ENCODE results near the gene RAPGEF5.

RAPGEF5 gene

DNA sequence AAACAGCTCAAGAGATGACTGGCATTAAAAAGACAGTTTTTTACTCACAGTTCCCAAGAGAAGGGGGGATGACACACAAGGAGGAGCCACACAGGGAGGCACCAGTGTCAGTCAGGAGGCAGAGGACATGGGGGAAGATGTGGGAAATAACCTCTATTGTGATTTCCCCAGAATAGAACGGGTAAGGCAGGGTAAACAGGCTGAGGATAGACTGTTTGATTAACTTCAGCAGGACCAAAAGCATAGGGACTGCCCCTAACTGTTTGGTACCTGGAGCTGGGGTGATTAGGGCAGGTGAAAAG lies 60.7 kb downstream of the RAPGEF5 start:
- CTCF ChIA-PET, result interaction anchor here (0.6 kb wide), 1 partner anchor 184 kb away, joined by 3 read pairs; no protein-coding TSS in a partner anchor
- Mint-ChIP-seq H3K27ac (no peak overlapping the region), H3K27me3 (peaks cover 27% of the 10 kb centered on the region), H3K36me3 (no peaks in the 10 kb centered on the region), H3K9me3 (no peaks in the 10 kb centered on the region), H3K4me1 (peaks cover 19% of the 10 kb centered on the region), H3K4me3 (no peak overlapping the region)
- no peak for DNase-seq

DNA sequence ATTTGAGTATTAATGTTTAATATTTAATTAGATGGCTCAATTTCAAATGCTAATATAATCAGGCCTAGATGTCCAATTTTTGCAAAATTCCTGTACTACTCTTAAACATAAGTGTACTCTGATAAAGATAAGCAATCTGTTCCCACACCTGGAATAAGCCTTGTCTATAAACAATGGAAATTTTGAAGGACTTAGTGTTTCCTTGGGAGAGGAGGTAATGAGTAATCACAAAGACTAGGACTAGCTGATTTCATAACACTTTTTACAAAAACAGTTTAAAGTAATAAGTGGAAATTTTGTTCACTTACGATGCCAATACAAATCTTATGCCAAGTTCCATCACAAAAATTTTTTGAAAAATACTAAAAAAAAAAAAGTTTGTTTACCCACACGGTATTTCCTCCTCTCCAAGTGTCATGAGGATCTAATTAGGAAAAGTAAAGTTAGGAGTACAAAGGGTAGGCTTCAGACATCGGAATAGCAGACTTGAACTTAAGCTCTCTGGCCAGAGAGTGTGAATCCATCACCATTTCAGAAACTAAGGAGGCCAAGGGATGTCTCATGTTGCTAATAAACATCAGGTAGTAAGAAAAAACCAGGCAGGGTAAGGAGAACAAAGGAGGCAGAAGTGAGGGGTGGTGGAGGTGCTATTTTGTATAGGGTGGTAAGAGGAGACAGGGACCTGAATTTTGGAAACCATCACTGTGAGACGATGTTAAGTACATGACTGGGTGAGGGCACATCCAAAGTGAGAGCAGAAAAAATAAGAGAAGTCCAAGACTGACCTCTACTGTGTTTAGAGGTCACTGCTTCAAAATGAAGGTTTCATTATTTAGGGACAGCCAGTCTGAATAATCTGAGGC lies 61.3 kb downstream of the RAPGEF5 start:
- H3K4me3 Mint-ChIP-seq, result no peak overlapping the region
- peaks cover 19% of the 10 kb centered on the region for H3K4me1 Mint-ChIP-seq
- DNase-seq, result no peak
- no peak overlapping the region for H3K27ac Mint-ChIP-seq
- no peaks in the 10 kb centered on the region for H3K9me3 Mint-ChIP-seq
- H3K36me3 Mint-ChIP-seq, result no peaks in the 10 kb centered on the region
- H3K27me3 Mint-ChIP-seq, result peaks cover 26% of the 10 kb centered on the region
- CTCF ChIA-PET, result interaction anchor here (0.6 kb wide), 1 partner anchor 183 kb away, joined by 3 read pairs; no protein-coding TSS in a partner anchor

DNA sequence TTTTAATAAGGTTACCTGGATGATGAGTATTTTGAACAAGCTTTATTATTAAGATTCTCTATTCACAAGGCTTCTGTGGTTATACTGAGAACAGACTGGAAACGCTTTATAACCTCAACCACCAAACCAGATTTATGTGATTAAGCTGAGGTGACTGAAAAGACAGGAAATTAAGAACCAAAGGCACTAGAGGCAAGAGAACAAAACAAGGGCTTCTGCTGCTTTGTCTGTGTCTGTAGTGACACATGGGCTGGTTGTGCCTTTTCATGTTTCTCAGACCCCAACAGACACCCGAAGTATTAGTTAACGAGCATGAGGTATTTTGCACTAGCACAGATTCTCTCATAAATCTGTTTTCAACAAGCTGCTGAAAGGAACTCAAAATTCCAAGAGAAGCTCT lies 64.4 kb downstream of the RAPGEF5 start:
- Mint-ChIP-seq H3K4me1 (peaks cover 19% of the 10 kb centered on the region), H3K4me3 (no peak overlapping the region), H3K27ac (no peak overlapping the region), H3K36me3 (no peaks in the 10 kb centered on the region), H3K27me3 (peaks cover 29% of the 10 kb centered on the region), H3K9me3 (no peaks in the 10 kb centered on the region)
- no peak for DNase-seq
- CTCF ChIA-PET, result interaction anchor here (1.5 kb wide), 1 partner anchor 183 kb away, joined by 4 read pairs; no protein-coding TSS in a partner anchor

DNA sequence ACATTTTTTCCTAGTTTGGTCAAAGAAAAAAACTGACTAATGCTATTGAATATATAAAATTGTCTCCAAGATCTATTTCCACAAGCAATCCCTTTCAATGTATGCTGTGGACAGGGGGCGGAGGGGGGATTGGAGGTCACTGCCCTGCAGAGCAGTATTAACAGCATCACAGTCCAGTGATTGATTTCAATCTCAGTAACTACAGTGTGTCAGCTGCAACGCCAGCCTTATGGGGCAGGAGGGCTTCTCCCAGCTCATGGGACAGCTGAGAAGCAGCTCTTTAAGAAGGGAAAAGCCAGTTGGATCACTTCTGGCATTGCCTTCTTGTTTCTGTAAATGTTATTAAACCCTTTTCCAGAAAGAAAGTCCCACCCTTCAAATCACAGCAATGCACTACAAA lies 65.0 kb downstream of the RAPGEF5 start:
- no peak overlapping the region for H3K4me3 Mint-ChIP-seq
- peaks cover 19% of the 10 kb centered on the region for H3K4me1 Mint-ChIP-seq
- CTCF ChIA-PET, result no interaction called here
- no peaks in the 10 kb centered on the region for H3K36me3 Mint-ChIP-seq
- DNase-seq, result no peak
- H3K27me3 Mint-ChIP-seq, result peaks cover 29% of the 10 kb centered on the region
- H3K27ac Mint-ChIP-seq, result no peak overlapping the region
- H3K9me3 Mint-ChIP-seq, result no peaks in the 10 kb centered on the region

DNA sequence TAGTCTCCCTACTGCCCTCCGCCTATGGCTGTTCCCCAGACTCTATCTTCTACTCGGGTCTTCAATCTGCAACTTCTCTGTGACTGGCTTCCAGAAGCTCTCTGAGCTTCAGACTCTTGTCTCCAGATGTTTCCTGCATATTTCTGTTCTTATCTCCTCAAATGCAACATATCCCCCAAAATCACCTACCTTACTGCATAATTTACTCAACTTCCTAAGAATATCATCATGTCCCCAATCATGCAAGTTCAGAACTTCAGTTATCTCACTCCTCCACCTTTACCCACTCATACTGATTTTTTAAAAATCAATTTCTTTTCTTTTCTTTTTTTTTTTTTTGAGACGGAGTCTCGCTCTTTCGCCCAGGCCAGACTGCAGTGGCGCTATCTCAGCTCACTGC lies 68.8 kb downstream of the RAPGEF5 start:
- H3K9me3 Mint-ChIP-seq, result no peaks in the 10 kb centered on the region
- H3K27ac Mint-ChIP-seq, result no peak overlapping the region
- H3K27me3 Mint-ChIP-seq, result peaks cover 19% of the 10 kb centered on the region
- H3K4me1 Mint-ChIP-seq, result peaks cover 13% of the 10 kb centered on the region
- H3K4me3 Mint-ChIP-seq, result no peak overlapping the region
- H3K36me3 Mint-ChIP-seq, result no peaks in the 10 kb centered on the region
- CTCF ChIA-PET, result no interaction called here
- DNase-seq, result no peak

DNA sequence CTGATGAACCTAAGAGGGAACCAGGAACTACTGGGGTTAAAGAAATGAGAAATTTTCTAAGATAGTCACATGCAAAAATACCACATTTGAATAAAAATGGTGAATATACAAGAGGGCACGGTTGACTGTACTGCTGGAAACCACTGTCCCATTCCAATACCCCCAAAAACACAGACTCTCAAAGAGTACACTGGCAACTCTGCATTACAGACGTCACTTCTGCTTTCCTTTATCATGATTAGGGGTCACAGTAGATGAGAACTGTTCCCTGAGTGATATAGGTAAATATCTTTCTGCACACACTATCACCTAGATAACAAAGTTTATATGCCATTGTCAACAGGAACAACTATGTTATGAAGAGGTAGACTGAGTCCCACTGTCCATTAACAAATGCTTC lies 69.5 kb downstream of the RAPGEF5 start:
- Mint-ChIP-seq H3K27me3 (peaks cover 16% of the 10 kb centered on the region), H3K36me3 (no peaks in the 10 kb centered on the region), H3K4me3 (no peak overlapping the region), H3K9me3 (no peaks in the 10 kb centered on the region), H3K27ac (no peak overlapping the region), H3K4me1 (peaks cover 5% of the 10 kb centered on the region)
- CTCF ChIA-PET, result no interaction called here
- no peak for DNase-seq

DNA sequence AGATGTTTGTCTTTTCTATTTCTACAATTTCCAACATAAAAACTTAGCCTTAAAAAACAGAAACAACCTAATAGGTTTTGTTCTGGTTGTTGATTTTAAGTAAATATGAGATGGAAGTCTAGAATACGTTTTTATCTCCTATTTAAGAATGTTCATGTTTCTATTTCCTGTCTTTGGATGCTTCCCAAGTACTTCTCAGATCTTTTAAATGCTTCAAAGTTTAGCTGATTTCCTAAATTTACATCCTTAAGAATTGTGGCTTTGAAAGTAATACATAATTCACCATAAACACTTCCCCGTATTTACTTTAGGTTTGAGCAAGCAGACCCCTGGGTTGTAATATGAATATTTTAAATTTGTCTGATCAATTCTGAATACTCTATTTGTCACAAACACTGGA lies 70.5 kb downstream of the RAPGEF5 start:
- CTCF ChIA-PET, result no interaction called here

DNA sequence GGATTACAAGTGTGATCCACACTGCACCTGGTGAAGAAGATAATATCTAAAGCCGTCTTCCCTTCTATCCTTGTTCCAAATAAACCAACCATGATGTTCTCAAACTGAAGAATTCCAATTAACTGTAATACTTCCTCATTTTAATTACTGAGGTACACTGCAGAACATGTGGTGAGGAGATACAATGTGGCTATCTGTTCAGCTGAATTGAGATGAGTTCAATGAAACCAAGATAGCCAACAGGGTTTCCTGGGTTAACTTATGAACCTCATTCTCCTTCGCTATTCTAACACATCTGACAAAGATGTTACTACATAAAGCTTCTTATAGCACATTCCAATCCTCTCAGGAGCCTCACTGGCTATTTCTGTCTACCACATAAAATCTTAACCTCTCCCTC lies 75.5 kb downstream of the RAPGEF5 start:
- H3K4me3 Mint-ChIP-seq, result no peak overlapping the region
- no peaks in the 10 kb centered on the region for H3K36me3 Mint-ChIP-seq
- H3K4me1 Mint-ChIP-seq, result no peaks in the 10 kb centered on the region
- H3K27ac Mint-ChIP-seq, result no peak overlapping the region
- peaks cover 16% of the 10 kb centered on the region for H3K27me3 Mint-ChIP-seq
- CTCF ChIA-PET, result no interaction called here
- no peaks in the 10 kb centered on the region for H3K9me3 Mint-ChIP-seq
- no peak for DNase-seq

More for the DNA sequence above, 70.5 kb downstream of the RAPGEF5 start:
- no peak for DNase-seq
- no peak overlapping the region for H3K27ac Mint-ChIP-seq
- no peaks in the 10 kb centered on the region for H3K4me1 Mint-ChIP-seq
- no peaks in the 10 kb centered on the region for H3K36me3 Mint-ChIP-seq
- H3K27me3 Mint-ChIP-seq, result peaks cover 16% of the 10 kb centered on the region
- no peak overlapping the region for H3K4me3 Mint-ChIP-seq
- no peaks in the 10 kb centered on the region for H3K9me3 Mint-ChIP-seq

DNA sequence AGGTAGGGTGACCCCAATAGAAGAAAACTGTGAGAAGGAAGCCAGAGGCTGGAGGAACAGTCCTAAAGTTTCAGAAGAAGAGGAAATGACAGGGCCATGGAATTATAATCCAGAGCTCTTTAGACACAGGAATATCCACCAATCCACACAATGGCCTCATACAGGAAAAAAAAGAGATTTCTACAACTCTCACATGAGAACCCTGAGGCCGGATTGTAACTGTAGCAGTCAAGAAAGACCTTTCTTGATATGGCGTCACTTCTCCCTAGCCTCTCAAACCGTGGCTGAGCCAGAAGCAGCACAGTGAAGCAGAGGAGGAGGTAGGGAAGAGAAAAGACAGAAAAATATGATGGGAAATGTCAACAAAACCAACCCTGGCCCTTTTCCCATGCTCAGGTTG lies 76.9 kb downstream of the RAPGEF5 start:
- Mint-ChIP-seq H3K9me3 (no peaks in the 10 kb centered on the region), H3K4me1 (no peaks in the 10 kb centered on the region), H3K36me3 (no peaks in the 10 kb centered on the region), H3K27ac (no peak overlapping the region), H3K4me3 (no peak overlapping the region), H3K27me3 (peaks cover 12% of the 10 kb centered on the region)
- DNase-seq, result no peak
- CTCF ChIA-PET, result no interaction called here

DNA sequence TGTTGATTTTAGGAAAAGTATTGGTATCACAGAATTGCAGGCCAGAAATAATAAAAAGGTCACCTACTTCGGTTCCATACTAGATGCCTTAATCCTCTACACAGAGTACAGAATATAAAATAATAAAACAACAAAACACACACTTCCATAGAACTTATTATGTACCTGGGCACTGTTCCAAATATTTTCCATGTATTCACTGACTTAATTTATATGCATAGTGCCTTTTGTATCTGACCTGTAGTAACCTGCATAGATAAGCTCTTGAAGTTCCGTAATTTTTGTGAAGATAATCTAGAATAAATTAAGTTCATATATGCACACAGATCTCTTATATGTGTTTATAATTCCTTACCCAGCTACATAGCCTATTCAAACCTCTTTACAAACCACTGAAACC lies 78.3 kb downstream of the RAPGEF5 start:
- Mint-ChIP-seq H3K9me3 (no peaks in the 10 kb centered on the region), H3K27me3 (peaks cover 6% of the 10 kb centered on the region), H3K27ac (no peak overlapping the region), H3K36me3 (no peaks in the 10 kb centered on the region), H3K4me1 (no peaks in the 10 kb centered on the region), H3K4me3 (no peak overlapping the region)
- DNase-seq, result no peak
- CTCF ChIA-PET, result no interaction called here

DNA sequence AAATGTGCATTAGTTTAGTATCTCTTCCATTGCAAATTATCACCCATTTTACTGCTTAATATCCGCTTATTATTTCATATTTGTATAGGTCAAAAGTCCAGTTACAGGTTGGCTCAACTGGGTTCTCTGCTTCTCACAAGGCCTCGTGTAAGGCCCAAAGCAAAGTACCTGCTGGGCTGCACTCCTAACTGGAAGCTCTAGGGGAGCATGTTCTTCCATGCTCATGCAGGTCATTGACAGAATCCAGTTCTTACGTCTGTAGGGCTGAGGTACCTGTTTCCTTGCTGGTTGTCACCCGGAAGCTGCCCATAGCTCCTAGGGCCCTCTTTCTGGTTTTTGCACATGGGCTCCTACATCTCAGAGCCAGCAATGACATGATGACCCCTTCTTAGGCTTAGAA lies 79.6 kb downstream of the RAPGEF5 start:
- no peak overlapping the region for H3K27ac Mint-ChIP-seq
- H3K36me3 Mint-ChIP-seq, result no peaks in the 10 kb centered on the region
- H3K27me3 Mint-ChIP-seq, result peaks cover 6% of the 10 kb centered on the region
- H3K9me3 Mint-ChIP-seq, result no peaks in the 10 kb centered on the region
- no peak for DNase-seq
- no peak overlapping the region for H3K4me3 Mint-ChIP-seq
- no peaks in the 10 kb centered on the region for H3K4me1 Mint-ChIP-seq
- CTCF ChIA-PET, result no interaction called here

DNA sequence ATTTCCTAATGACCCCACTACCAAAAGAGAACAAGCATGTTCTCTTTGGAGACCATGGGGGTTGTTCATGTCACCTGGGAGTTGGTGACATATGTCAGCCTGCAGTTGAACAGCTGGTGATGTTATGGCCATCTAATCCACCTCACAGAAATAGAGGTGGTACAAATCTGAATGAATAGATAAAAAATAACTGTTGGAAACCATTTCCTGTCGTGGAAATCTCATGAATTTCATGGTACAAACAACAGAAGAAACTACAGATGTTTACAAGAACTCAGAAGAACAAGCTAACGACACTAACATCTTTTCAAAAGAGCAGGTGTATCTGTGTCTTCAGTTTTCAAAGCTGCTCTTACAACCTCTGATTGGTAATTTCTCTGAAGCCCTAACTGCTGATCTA lies 81.3 kb downstream of the RAPGEF5 start:
- no peaks in the 10 kb centered on the region for H3K4me1 Mint-ChIP-seq

DNA sequence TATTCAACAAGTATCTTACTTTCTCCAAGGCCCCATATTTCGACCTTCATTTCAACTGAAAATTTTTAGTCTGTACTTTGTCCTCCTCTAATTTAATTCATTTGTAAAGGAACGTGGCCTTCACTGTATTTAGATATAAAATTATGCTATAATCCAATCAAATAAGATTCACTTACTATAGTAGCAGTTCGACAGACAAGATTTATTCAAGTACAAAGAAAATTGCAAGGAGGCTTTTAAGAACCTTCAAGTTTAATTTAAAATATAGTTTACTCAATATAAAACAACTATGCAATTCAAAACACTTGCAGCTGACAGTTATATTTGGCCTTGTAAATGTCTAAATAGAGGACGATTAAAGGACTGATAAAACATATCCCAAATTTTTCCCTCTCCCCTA lies 85.6 kb downstream of the RAPGEF5 start:
- no peak overlapping the region for H3K4me3 Mint-ChIP-seq
- no peaks in the 10 kb centered on the region for H3K36me3 Mint-ChIP-seq
- H3K27ac Mint-ChIP-seq, result no peak overlapping the region
- CTCF ChIA-PET, result no interaction called here
- H3K27me3 Mint-ChIP-seq, result peaks cover 8% of the 10 kb centered on the region
- no peak for DNase-seq
- no peaks in the 10 kb centered on the region for H3K9me3 Mint-ChIP-seq
- no peaks in the 10 kb centered on the region for H3K4me1 Mint-ChIP-seq

More for the DNA sequence above, 81.3 kb downstream of the RAPGEF5 start:
- peaks cover 6% of the 10 kb centered on the region for H3K27me3 Mint-ChIP-seq
- H3K9me3 Mint-ChIP-seq, result no peaks in the 10 kb centered on the region
- no peak for DNase-seq
- no peaks in the 10 kb centered on the region for H3K36me3 Mint-ChIP-seq
- CTCF ChIA-PET, result no interaction called here
- H3K27ac Mint-ChIP-seq, result no peak overlapping the region
- H3K4me3 Mint-ChIP-seq, result no peak overlapping the region

DNA sequence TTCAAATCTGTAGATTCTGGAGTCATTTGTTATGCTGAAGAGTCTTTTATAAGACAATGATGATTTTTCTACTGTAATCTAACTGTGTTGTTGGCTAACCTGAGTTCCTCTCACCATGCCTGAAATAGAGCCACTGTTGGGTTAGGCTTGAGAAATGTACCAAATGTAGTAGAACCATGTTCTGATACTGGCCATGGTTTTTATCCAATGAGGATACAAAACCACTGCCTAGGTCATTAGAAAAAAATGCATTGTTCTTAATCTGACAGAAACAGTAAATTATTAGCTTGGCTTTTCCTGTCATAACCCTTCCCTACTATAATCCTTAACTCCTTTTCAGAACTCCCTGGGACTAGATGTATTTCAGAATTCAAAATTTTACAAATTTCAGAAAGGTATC lies 86.6 kb downstream of the RAPGEF5 start:
- CTCF ChIA-PET, result no interaction called here
- no peak overlapping the region for H3K27ac Mint-ChIP-seq
- peaks cover 8% of the 10 kb centered on the region for H3K27me3 Mint-ChIP-seq
- H3K36me3 Mint-ChIP-seq, result no peaks in the 10 kb centered on the region
- H3K4me1 Mint-ChIP-seq, result no peaks in the 10 kb centered on the region
- no peaks in the 10 kb centered on the region for H3K9me3 Mint-ChIP-seq
- DNase-seq, result no peak
- no peak overlapping the region for H3K4me3 Mint-ChIP-seq

DNA sequence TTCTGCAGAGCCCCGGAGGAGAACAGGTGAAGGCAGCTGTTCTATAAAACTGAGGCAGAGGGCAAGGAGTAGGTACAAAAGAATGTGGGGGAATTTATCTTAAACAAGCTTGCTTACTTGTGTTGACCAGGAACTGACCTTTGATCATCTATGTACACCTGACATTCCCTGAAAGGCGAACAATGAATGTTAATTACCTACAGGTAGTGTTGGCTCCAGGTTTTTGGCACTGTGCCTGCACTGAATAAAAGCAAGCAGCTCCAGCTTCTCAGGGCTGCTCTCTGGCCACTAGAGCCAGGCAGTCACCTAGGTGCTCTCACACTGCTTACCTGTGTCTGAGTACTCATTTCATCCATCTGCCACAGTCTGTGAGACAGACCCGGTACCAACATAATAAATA lies 87.0 kb downstream of the RAPGEF5 start:
- peaks cover 8% of the 10 kb centered on the region for H3K27me3 Mint-ChIP-seq
- H3K4me1 Mint-ChIP-seq, result no peaks in the 10 kb centered on the region
- CTCF ChIA-PET, result no interaction called here
- H3K9me3 Mint-ChIP-seq, result no peaks in the 10 kb centered on the region
- no peak overlapping the region for H3K4me3 Mint-ChIP-seq
- no peaks in the 10 kb centered on the region for H3K36me3 Mint-ChIP-seq
- no peak overlapping the region for H3K27ac Mint-ChIP-seq
- DNase-seq, result no peak
